PC-9 (cell line): ENCODE measurements around the gene SNX25. TPM values are rescaled to one million over a fixed set of nuclear protein-coding genes. Genes with fewer than 3 reads are reported as not detected.

Experiments used
- BruUV-seq: library from RNA; stranded (reverse); fragments of 400-500 nt; replicated peaks from 2 replicates; lab custom pipeline; 2021; lab: Mats Ljungman, UMichigan
- CTCF ChIA-PET: fragments of 300-600 bp; sonication (Branson Sonifier 250); formaldehyde crosslinking; loops from one replicate; lab custom pipeline; 2022; ENCODE audit warnings: antibody characterized with exemption; lab: Charles Lee
- POLR2A ChIA-PET: fragments of 300-600 bp; sonication (Branson Sonifier 250); formaldehyde crosslinking; loops from one replicate; lab custom pipeline; 2022; ENCODE audit warnings: antibody characterized with exemption; ENCODE audit not compliant: unreplicated experiment; lab: Charles Lee
- DNase-seq, 2 experiments: peaks; one replicate each; pipeline versions ENCODE4 v3.0.0 to v3.0.0-alpha.2; 2015 to 2022; ENCODE audit warnings: mixed read lengths in 1 of 2
- H2AFZ ChIP-seq: fragments of 200-600 bp; sonication (generic); 2 replicates; pipeline ENCODE4 v1.8.1; 2017; ENCODE audit warnings: antibody characterized with exemption
- H3F3A ChIP-seq: fragments of 200-600 bp; sonication (generic); 2 replicates; pipeline ENCODE4 v1.8.1; 2017; ENCODE audit warnings: antibody characterized with exemption, mild to moderate bottlenecking, low read depth; ENCODE audit not compliant: insufficient read depth
- H3K27ac ChIP-seq: fragments of 200-600 bp; sonication (generic); 2 replicates; pipeline ENCODE4 v1.6.1; 2016; ENCODE audit warnings: mixed run types
- H3K27me3 ChIP-seq: fragments of 200-600 bp; sonication (generic); 2 replicates; pipeline ENCODE4 v1.6.1; 2016; ENCODE audit warnings: low read depth, mixed run types; ENCODE audit not compliant: insufficient read depth
- H3K36me3 ChIP-seq: fragments of 200-600 bp; sonication (generic); 2 replicates; pipeline ENCODE4 v1.6.1; 2016; ENCODE audit warnings: low read depth, mixed run types
- H3K4me1 ChIP-seq: fragments of 200-600 bp; sonication (generic); replicated peaks from 2 replicates; pipeline ENCODE4 v1.6.1; 2016; ENCODE audit warnings: mixed run types; ENCODE audit not compliant: insufficient read depth
- H3K4me2 ChIP-seq: fragments of 200-600 bp; sonication (generic); 2 replicates; pipeline ENCODE4 v1.6.1; 2017; ENCODE audit warnings: mixed run types
- H3K4me3 ChIP-seq: fragments of 200-600 bp; sonication (generic); 2 replicates; pipeline ENCODE4 v1.6.1; 2016; ENCODE audit warnings: mixed run types
- H3K79me2 ChIP-seq: fragments of 200-600 bp; sonication (generic); 2 replicates; pipeline ENCODE4 v1.6.1; 2017; ENCODE audit warnings: low read depth, mixed run types
- H3K9me2 ChIP-seq: fragments of 200-600 bp; sonication (generic); 2 replicates; pipeline ENCODE4 v1.8.1; 2017; ENCODE audit warnings: mild to moderate bottlenecking; ENCODE audit not compliant: insufficient read depth
- H3K9me3 ChIP-seq: fragments of 200-600 bp; sonication (generic); 2 replicates; pipeline ENCODE4 v1.8.1; 2016; ENCODE audit warnings: low read depth; ENCODE audit not compliant: insufficient read depth
- H4K20me1 ChIP-seq: fragments of 200-600 bp; sonication (generic); 2 replicates; pipeline ENCODE4 v1.8.1; 2017; ENCODE audit not compliant: insufficient read depth
- EZH2 ChIP-seq: fragments of 200-600 bp; sonication (generic); IDR thresholded peaks from 2 replicates; pipeline ENCODE4 v1.8.0; 2017; ENCODE audit warnings: antibody characterized with exemption, low read depth
- intact Hi-C: fragments of 100-400 bp; cut with micrococcal nuclease; formaldehyde crosslinking; loops from one replicate; pipeline ENCODE4 v1.10.0; 2022; ENCODE audit not compliant: unreplicated experiment
- total RNA-seq: library from RNA; stranded (reverse); gene quantifications from 2 replicates; pipeline ENCODE4 v1.2.3, GENCODE V29; 2021
- TF ChIP-seq, protein P1 (sequence below): fragments of 200-600 bp; sonication (generic); conservative IDR thresholded peaks from 2 replicates; pipeline ENCODE4 v1.6.1; 2017; ENCODE audit warnings: mixed run types, antibody characterized with exemption, mild to moderate bottlenecking, moderate library complexity

The SNX25 gene
- total RNA-seq, 1 experiment from 2014 or later = 18.0 TPM

DNA sequence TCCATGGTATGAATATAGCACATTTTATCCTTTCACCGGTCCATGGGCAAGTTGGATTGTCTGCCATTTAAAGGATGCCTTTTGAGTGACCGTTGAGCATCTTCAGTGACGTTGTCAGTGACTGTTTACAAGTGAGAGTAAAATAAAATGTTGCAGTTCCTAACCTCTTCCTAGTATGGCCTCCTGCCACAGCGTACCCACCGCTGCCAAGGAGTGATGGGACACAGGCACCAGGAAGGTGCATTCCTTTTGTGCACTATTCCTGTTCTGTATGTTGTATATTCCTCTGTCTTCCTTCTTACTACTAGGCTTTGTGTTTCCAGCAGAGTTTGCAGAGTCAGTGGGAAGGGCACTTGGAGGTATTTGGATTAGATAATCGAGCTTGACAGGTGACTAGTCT lies 61.5 kb downstream of the SNX25 start:
- no peaks in the 10 kb centered on the region for H3K27me3 ChIP-seq
- DNase-seq = no peak
- intact Hi-C loops = no loop called here
- no peak overlapping the region for H3K4me3 ChIP-seq
- no peaks in the 10 kb centered on the region for H4K20me1 ChIP-seq
- H3K36me3 ChIP-seq = no peaks in the 10 kb centered on the region
- no peaks in the 10 kb centered on the region for H3K9me3 ChIP-seq
- no peak overlapping the region for H3K27ac ChIP-seq
- H2AFZ ChIP-seq = no peak overlapping the region
- peaks cover 26% of the 10 kb centered on the region for H3K4me1 ChIP-seq
- no peak overlapping the region for H3K4me2 ChIP-seq
- ChIA-PET POLR2A (no interaction called here), CTCF (no interaction called here)
- BruUV-seq = no TSS peak
- no peaks in the 10 kb centered on the region for H3K9me2 ChIP-seq
- peaks cover 15% of the 10 kb centered on the region; the same call in 1 of the 2 replicates for H3F3A ChIP-seq
- no peak for TF ChIP-seq EZH2
- TF ChIP-seq, protein P1, sequence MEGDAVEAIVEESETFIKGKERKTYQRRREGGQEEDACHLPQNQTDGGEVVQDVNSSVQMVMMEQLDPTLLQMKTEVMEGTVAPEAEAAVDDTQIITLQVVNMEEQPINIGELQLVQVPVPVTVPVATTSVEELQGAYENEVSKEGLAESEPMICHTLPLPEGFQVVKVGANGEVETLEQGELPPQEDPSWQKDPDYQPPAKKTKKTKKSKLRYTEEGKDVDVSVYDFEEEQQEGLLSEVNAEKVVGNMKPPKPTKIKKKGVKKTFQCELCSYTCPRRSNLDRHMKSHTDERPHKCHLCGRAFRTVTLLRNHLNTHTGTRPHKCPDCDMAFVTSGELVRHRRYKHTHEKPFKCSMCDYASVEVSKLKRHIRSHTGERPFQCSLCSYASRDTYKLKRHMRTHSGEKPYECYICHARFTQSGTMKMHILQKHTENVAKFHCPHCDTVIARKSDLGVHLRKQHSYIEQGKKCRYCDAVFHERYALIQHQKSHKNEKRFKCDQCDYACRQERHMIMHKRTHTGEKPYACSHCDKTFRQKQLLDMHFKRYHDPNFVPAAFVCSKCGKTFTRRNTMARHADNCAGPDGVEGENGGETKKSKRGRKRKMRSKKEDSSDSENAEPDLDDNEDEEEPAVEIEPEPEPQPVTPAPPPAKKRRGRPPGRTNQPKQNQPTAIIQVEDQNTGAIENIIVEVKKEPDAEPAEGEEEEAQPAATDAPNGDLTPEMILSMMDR = no peak
- no peaks in the 10 kb centered on the region for H3K79me2 ChIP-seq

DNA sequence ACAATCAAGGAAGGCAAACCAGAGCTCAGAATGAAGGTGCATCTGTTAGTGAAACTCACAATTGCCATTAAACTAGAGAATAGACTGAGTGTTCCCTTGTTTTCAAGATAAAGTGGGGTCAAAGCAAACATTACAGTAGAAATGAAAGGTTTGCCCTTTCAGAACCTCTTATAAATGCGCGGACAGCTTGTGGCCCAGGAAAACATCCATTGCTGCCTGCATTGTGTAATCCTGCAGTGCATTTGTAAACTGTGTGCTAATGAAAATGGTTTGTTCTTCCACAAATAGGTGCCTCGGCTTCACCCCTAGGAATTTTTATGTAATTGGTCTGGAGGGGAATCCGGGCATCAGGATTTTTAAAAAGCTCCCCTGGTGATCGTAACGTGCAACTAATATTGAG lies 62.8 kb downstream of the SNX25 start:
- no peaks in the 10 kb centered on the region for H4K20me1 ChIP-seq
- no peak overlapping the region for H3K4me3 ChIP-seq
- no TSS peak for BruUV-seq
- no peaks in the 10 kb centered on the region for H3K9me3 ChIP-seq
- TF ChIP-seq, protein P1 = no peak
- H3K4me1 ChIP-seq = peaks cover 31% of the 10 kb centered on the region
- no peaks in the 10 kb centered on the region for H3K9me2 ChIP-seq
- no peak overlapping the region for H3K4me2 ChIP-seq
- no peaks in the 10 kb centered on the region for H3K36me3 ChIP-seq
- no peak overlapping the region for H2AFZ ChIP-seq
- ChIA-PET CTCF (no interaction called here), POLR2A (no interaction called here)
- H3K79me2 ChIP-seq = no peaks in the 10 kb centered on the region
- no peaks in the 10 kb centered on the region for H3K27me3 ChIP-seq
- H3F3A ChIP-seq = peaks cover 15% of the 10 kb centered on the region; the same call in 1 of the 2 replicates
- intact Hi-C loops = no loop called here
- no peak for DNase-seq
- H3K27ac ChIP-seq = no peak overlapping the region

DNA sequence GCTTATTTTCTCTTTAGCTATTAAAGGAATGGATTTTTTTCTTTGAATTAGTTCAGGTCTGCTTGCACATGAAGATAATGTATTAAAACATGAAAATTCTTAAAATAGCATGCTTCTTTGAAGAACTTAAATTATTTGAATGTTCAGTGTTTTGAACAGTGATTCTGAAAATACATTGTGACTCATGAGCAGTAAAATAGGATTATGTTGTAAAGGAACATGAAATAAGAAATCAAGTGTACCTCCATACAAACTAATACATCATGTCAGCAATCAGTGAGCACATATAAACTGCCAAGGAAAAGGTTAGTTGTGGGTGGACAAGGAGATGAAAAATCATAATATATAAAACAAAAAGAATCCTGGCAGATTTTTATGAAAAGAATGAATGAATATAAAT lies 66.1 kb downstream of the SNX25 start:
- no peak overlapping the region for H3K4me2 ChIP-seq
- intact Hi-C loops = no loop called here
- CTCF ChIA-PET = no interaction called here
- H3K79me2 ChIP-seq = no peaks in the 10 kb centered on the region
- TF ChIP-seq EZH2 = no peak
- TF ChIP-seq, protein P1 = no peak
- no peak overlapping the region for H3K27ac ChIP-seq
- no peak for DNase-seq
- H2AFZ ChIP-seq = no peak overlapping the region
- POLR2A ChIA-PET = no interaction called here
- no peak overlapping the region for H3K4me3 ChIP-seq
- H3K9me3 ChIP-seq = no peaks in the 10 kb centered on the region
- H3K9me2 ChIP-seq = no peaks in the 10 kb centered on the region
- BruUV-seq = no TSS peak
- H3F3A ChIP-seq = no peaks in the 10 kb centered on the region
- no peaks in the 10 kb centered on the region for H4K20me1 ChIP-seq
- no peaks in the 10 kb centered on the region for H3K27me3 ChIP-seq
- no peaks in the 10 kb centered on the region for H3K36me3 ChIP-seq
- peaks cover 10% of the 10 kb centered on the region for H3K4me1 ChIP-seq
